Activated CD4-positive, alpha-beta T cell treated with anti-CD3 and anti-CD28 coated beads for 24 hours (primary cell): ENCODE results near the gene EEF2K.

Source experiments
- DNase-seq, 2 donors: peaks; one replicate each; pipeline ENCODE4 v3.0.0-alpha.2; 2020; ENCODE audit warnings: low read depth in 2 of 2

Gene EEF2K

GRCh38 chr16:22250522-22250921 is 44.4 kb downstream of the EEF2K start:
- DNase-seq = no peak

- no peak for DNase-seq
Measured at GRCh38 chr16:22252317-22252716, 46.2 kb downstream of the EEF2K start.

- no peak for DNase-seq
Measured at GRCh38 chr16:22253272-22253671, 47.2 kb downstream of the EEF2K start.

GRCh38 chr16:22255335-22255734 is 49.3 kb downstream of the EEF2K start:
- no peak for DNase-seq

- DNase-seq = no peak
Measured at GRCh38 chr16:22257440-22257839, 51.4 kb downstream of the EEF2K start.

GRCh38 chr16:22260490-22260889 is 54.4 kb downstream of the EEF2K start:
- DNase-seq = no peak

GRCh38 chr16:22262460-22262859 is 56.4 kb downstream of the EEF2K start:
- DNase-seq = peak in 1 of 2 donors; percentile 2

- DNase-seq = no peak
Measured at GRCh38 chr16:22264786-22265185, 58.7 kb downstream of the EEF2K start.

- no peak for DNase-seq
Measured at GRCh38 chr16:22265351-22265750, 59.3 kb downstream of the EEF2K start.

- no peak for DNase-seq
Measured at GRCh38 chr16:22266546-22266945, 60.5 kb downstream of the EEF2K start.

GRCh38 chr16:22267764-22268163 is 61.7 kb downstream of the EEF2K start:
- DNase-seq = no peak

GRCh38 chr16:22270525-22270924 is 64.4 kb downstream of the EEF2K start:
- no peak for DNase-seq

- DNase-seq = no peak
Measured at GRCh38 chr16:22272870-22273650, 67.0 kb downstream of the EEF2K start.

- no peak for DNase-seq
Measured at GRCh38 chr16:22274916-22275315, 68.8 kb downstream of the EEF2K start.

- no peak for DNase-seq
Measured at GRCh38 chr16:22278441-22279230, 72.6 kb downstream of the EEF2K start.

GRCh38 chr16:22282254-22282892 is 76.3 kb downstream of the EEF2K start:
- DNase-seq = no peak

GRCh38 chr16:22284637-22285036 is 78.6 kb downstream of the EEF2K start:
- DNase-seq = no peak

- no peak for DNase-seq
Measured at GRCh38 chr16:22285080-22285479, 79.0 kb downstream of the EEF2K start.

GRCh38 chr16:22291020-22291419 is 84.9 kb downstream of the EEF2K start:
- DNase-seq = no peak

- no peak for DNase-seq
Measured at GRCh38 chr16:22291860-22292318, 85.8 kb downstream of the EEF2K start.

GRCh38 chr16:22292320-22292719 is 86.2 kb downstream of the EEF2K start:
- no peak for DNase-seq
